Adrenal gland (tissue), 12 donors: ENCODE results near the gene TRRAP. TPM values are rescaled to one million over a fixed set of nuclear protein-coding genes. Genes with fewer than 3 reads are reported as not detected.

Experiments
- DNase-seq, 7 donors: peaks; one replicate each; pipeline ENCODE4 v3.0.0-alpha.2; 2019 to 2020
- H3K27ac ChIP-seq, 5 donors: fragments of 200-600 bp; sonication (generic) in 4 of 5; 1 replicate in 3 of 5; 2 replicates in 2 of 5; pipeline versions ENCODE4 v1.5.1 to v1.8.0; 2016 to 2020; ENCODE audit warnings: mild to moderate bottlenecking in 1 of 5
- H3K27me3 ChIP-seq: fragments of 200-600 bp; 2 replicates; pipeline ENCODE4 v1.8.0; 2021
- H3K36me3 ChIP-seq, 2 donors: fragments of 200-600 bp; replicated peaks in 1 of 2; 1 replicate in 1 of 2; 2 replicates in 1 of 2; pipeline versions ENCODE4 v1.5.1 to v1.8.0; 2018 to 2022
- H3K4me1 ChIP-seq, 2 donors: fragments of 200-600 bp; replicated peaks in 1 of 2; 1 replicate in 1 of 2; 2 replicates in 1 of 2; pipeline versions ENCODE4 v1.5.1 to v1.8.0; 2018 to 2021
- H3K4me3 ChIP-seq, 4 donors: fragments of 200-600 bp; sonication (generic) in 3 of 4; one replicate each; pipeline ENCODE4 v1.5.1; 2016 to 2018
- H3K9me3 ChIP-seq, 3 donors: fragments of 200-600 bp; sonication (generic) in 1 of 3; replicated peaks in 1 of 3; 1 replicate in 2 of 3; 2 replicates in 1 of 3; pipeline versions ENCODE4 v1.5.1 to v1.8.0; 2016 to 2021
- POLR2A ChIP-seq, 2 donors: fragments of 450-650 bp; IDR thresholded peaks; one replicate each; pipeline ENCODE4 v1.6.1; 2017; ENCODE audit warnings: antibody characterized with exemption in 2 of 2, mild to moderate bottlenecking in 2 of 2, moderate library complexity in 1 of 2
- WGBS, 4 donors: extraction: QIAGEN DNeasy Blood & Tissue Kit in 2 of 4; methylation state at CpG; one replicate each; pipeline versions ENCODE4 v1.1.5 to v1.1.7; 2013 to 2017; 5-methylcytosine and 5-hydroxymethylcytosine counted together
- intact Hi-C, 2 donors: fragments of 100-400 bp; cut with DNase I; formaldehyde crosslinking; loops; one replicate each; pipeline versions ENCODE4 v1.14.1 to v1.15.0; 2022 to 2023
- polyA plus RNA-seq, 3 donors: library from polyadenylated mRNA; stranded (reverse); fragments of 200-250 nt in 2 of 3; fragments of 350-450 nt in 1 of 3; fragmentation: Illumina TruSeq in 1 of 3; extraction: RNeasy Lipid Tissue Mini Kit (QIAGEN cat#74804) in 1 of 3; gene quantifications; one replicate each; pipeline ENCODE4 v1.2.3, GENCODE V29; 2013 to 2014
- total RNA-seq, 9 donors: library from RNA; depleted of rRNA in 4 of 9; stranded (reverse); fragments of >200 nt in 4 of 9; fragments of 120-200 nt in 1 of 9; fragmentation: NEBNext Ultra II Directional in 1 of 9; extraction: Animal tissue kit (Norgen Biotek cat#: 25700) in 1 of 9; gene quantifications; one replicate each; pipeline versions ENCODE4 v1.1.0 to v1.2.4, GENCODE V29; 2013 to 2023
- TF ChIP-seq, protein P1 (sequence below), 6 experiments: fragments of 450-650 bp in 4 of 6; fragments of 200-600 bp in 2 of 6; sonication (generic) in 1 of 6; IDR thresholded peaks; 1 replicate in 5 of 6; 2 replicates in 1 of 6; pipeline versions ENCODE4 v1.5.1 to v1.8.0; 2016 to 2021; ENCODE audit warnings: antibody characterized with exemption in 6 of 6, mild to moderate bottlenecking in 2 of 6, moderate library complexity in 1 of 6
- donor health status: healthy with polysubstance abuse.
- donor health status: Bipolar disorder and iron deficiency.
- donor health status: DM: yes; HTN: yes; CAD: no.
- donor health status: DM: no; HTN: no; CAD: no.
- donor health status: DM: no; HTN: no; CAD: no.
- donor health status: DM: yes; HTN: yes; CAD: no.

The TRRAP gene
- total and polyA plus RNA-seq, 12 donors, result 11.8 to 43.0 (median 30.9) TPM

DNA sequence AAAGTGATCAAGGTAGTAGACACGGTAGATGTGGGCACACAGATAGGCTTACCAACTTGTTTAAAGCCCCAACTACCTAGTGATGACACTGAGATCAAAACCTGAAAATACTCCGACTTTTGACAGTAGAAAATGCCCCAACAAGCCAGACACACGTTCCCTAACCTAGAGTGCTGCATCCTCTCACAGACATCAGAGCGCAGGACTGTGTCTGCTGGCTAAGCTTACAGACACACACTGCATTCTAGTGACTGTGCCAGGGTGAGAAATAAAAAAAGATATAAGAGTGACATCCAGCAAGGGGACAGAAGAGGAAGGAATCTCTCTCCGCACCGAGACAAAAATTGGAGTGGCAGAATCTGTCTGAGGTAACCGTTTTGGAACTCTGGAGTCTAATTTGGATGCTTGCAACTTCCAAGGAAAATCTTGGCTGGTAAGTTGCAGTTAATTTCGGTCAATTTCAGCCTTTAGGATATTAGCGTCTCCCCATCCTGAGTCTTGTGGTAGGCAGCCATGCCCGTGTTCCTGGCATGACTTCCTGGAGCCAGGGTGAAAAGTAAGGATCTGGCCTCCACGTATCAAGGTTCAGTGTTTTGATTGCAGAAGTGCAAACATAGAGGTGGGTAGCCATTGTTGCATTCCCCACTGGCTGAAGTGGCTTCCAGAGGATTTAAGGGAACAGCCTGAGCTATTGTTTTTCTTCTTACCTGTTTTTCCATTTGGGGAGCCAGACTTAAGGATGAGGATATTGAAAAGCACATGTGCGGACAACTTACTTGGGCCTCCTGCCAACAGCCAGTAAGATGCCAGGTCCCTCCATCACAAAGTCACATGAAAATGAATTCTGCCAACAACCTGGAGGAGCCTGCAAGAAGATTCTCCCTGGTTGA, 141.4 kb downstream of the TRRAP start:
- TF ChIP-seq, protein P1, sequence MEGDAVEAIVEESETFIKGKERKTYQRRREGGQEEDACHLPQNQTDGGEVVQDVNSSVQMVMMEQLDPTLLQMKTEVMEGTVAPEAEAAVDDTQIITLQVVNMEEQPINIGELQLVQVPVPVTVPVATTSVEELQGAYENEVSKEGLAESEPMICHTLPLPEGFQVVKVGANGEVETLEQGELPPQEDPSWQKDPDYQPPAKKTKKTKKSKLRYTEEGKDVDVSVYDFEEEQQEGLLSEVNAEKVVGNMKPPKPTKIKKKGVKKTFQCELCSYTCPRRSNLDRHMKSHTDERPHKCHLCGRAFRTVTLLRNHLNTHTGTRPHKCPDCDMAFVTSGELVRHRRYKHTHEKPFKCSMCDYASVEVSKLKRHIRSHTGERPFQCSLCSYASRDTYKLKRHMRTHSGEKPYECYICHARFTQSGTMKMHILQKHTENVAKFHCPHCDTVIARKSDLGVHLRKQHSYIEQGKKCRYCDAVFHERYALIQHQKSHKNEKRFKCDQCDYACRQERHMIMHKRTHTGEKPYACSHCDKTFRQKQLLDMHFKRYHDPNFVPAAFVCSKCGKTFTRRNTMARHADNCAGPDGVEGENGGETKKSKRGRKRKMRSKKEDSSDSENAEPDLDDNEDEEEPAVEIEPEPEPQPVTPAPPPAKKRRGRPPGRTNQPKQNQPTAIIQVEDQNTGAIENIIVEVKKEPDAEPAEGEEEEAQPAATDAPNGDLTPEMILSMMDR (IDR thresholded peaks at IDR 0.05), result no peak
- no peak for TF ChIP-seq POLR2A (IDR thresholded peaks at IDR 0.05)

DNA sequence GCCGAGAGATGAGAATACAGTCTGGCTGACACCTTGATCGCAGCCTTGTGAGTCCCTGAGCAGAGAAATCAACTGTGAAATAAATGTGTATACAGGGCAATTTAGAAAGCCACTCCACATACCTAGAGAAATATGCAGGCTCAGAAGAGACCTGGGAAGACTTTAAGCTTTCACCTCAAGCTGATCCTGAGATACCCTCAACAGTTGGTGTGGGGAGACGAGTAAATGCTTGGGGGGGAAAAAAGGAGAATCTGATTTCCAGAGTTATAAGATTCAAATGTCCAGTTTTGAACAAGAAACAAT, 142.0 kb downstream of the TRRAP start:
- no peaks in the 10 kb centered on the region for H3K27me3 ChIP-seq
- no peak for DNase-seq
- H3K9me3 ChIP-seq, result no peaks in the 10 kb centered on the region
- no peak for TF ChIP-seq POLR2A (IDR thresholded peaks at IDR 0.05)
- TF ChIP-seq, protein P1 (IDR thresholded peaks at IDR 0.05), result no peak
- no peak overlapping the region for H3K4me3 ChIP-seq
- peaks cover 0 to 12% of the 10 kb centered on the region in 2 donors for H3K36me3 ChIP-seq
- intact Hi-C loops, result no loop called here
- H3K27ac ChIP-seq, result no peak overlapping the region
- WGBS, 4 donors, result 79 to 97% (median 96%) methylated on average over 3 of the region's 3 CpGs
- H3K4me1 ChIP-seq, result peaks cover 0 to 6% of the 10 kb centered on the region in 2 donors

More for the DNA sequence above, 141.4 kb downstream of the TRRAP start:
- no peak overlapping the region for H3K4me3 ChIP-seq
- H3K27me3 ChIP-seq, result no peaks in the 10 kb centered on the region
- peak in 2 of 7 donors; percentile 7 to 42 for DNase-seq
- intact Hi-C loops, result no loop called here
- peaks cover 0 to 18% of the 10 kb centered on the region in 2 donors for H3K36me3 ChIP-seq
- H3K27ac ChIP-seq, result no peak overlapping the region
- H3K4me1 ChIP-seq, result peaks cover 0 to 6% of the 10 kb centered on the region in 2 donors
- 94 to 98% (median 95%) methylated on average over 12 of the region's 12 CpGs for WGBS, 4 donors
- H3K9me3 ChIP-seq, result no peaks in the 10 kb centered on the region

DNA sequence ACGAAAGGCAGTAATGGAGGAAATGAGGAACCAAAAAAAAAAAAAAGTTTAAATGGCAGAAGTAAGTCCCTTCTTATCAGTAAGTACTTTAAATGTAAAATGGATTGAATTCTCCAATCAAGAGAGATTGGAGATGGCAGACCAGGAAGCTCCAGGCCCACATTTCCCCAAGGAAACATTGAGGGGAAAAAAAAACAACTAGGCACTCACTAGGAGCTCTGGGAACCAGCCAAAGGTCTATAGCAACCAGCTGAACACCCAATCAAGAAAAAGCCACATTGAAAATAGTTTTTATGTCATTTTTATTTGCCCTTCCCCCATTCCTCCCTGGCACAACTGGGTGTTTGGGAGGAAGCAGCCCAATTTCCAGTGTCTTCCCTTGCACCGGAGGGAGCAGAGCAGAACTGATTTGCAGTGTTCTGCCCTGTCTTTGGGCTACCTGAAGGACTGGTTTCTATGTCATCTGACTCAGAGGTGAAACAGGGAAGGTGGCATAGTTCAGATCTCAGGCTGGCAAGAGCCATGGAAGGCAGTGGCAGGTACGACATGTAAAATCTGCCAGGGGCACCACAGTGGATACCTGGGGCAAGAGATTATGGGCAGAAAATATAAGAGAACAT, 143.7 kb downstream of the TRRAP start:
- Histone ChIP-seq H3K27me3 (no peaks in the 10 kb centered on the region), H3K4me3 (no peak overlapping the region), H3K9me3 (no peaks in the 10 kb centered on the region), H3K27ac (no peak overlapping the region), H3K36me3 (peaks cover 0 to 8% of the 10 kb centered on the region in 2 donors), H3K4me1 (peaks cover 0 to 6% of the 10 kb centered on the region in 2 donors)
- DNase-seq, result peak in 1 of 7 donors; percentile 23
- intact Hi-C loops, result no loop called here
- 78 to 94% (median 87%) methylated on average over 3 of the region's 3 CpGs for WGBS, 4 donors
- TF ChIP-seq, protein P1 (IDR thresholded peaks at IDR 0.05), result no peak
- no peak for TF ChIP-seq POLR2A (IDR thresholded peaks at IDR 0.05)

DNA sequence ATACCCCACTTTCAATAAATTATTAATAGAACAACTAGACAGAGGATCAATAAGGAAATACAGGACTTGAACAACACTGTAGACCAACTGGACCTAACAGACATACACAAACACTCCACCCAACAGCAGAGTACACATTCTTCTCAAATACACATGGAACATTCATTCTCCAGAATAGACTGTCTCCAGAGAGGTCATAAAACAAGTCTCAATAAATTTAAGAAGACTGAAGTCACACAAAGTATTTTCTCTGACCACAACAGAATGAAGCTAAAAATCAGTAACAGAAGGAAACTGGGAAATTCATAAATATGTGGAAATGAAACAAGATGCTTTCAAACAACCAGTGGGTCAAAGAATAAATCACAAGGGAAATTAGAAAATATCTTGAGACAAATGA, 145.7 kb downstream of the TRRAP start:
- H3K9me3 ChIP-seq, result no peaks in the 10 kb centered on the region
- intact Hi-C loops, result no loop called here
- no peak overlapping the region for H3K4me3 ChIP-seq
- TF ChIP-seq, protein P1 (IDR thresholded peaks at IDR 0.05), result no peak
- TF ChIP-seq POLR2A (IDR thresholded peaks at IDR 0.05), result no peak
- no peaks in the 10 kb centered on the region for H3K27me3 ChIP-seq
- peaks cover 0 to 8% of the 10 kb centered on the region in 2 donors for H3K4me1 ChIP-seq
- H3K27ac ChIP-seq, result no peak overlapping the region
- DNase-seq, result no peak
- H3K36me3 ChIP-seq, result peaks cover 0 to 21% of the 10 kb centered on the region in 2 donors
